Testis (tissue), 3 donors: ENCODE data around the gene CLMN. TPM values are rescaled to one million over a fixed set of nuclear protein-coding genes. Genes with fewer than 3 reads are reported as not detected.

Experiments
- DNase-seq: peaks from one replicate; pipeline ENCODE4 v3.0.0-alpha.2; 2019
- H3K27ac ChIP-seq, 2 donors: fragments of 200-600 bp; sonication (generic); one replicate each; pipeline ENCODE4 v1.5.1; 2019
- H3K27me3 ChIP-seq: fragments of 200-600 bp; sonication (generic); one replicate; pipeline ENCODE4 v1.5.1; 2019
- H3K36me3 ChIP-seq: fragments of 200-600 bp; sonication (generic); one replicate; pipeline ENCODE4 v1.5.1; 2017; ENCODE audit warnings: low read depth; ENCODE audit errors: missing control alignments
- H3K4me1 ChIP-seq: fragments of 200-600 bp; sonication (generic); one replicate; pipeline ENCODE4 v1.5.1; 2019
- H3K4me3 ChIP-seq, 2 donors: fragments of 200-600 bp; sonication (generic); one replicate each; pipeline ENCODE4 v1.5.1; 2017 to 2019
- H3K9me3 ChIP-seq: fragments of 200-600 bp; sonication (generic); one replicate; pipeline ENCODE4 v1.5.1; 2017
- CTCF ChIP-seq, 3 experiments: fragments of 450-650 bp in 2 of 3; fragments of 200-600 bp in 1 of 3; sonication (generic) in 1 of 3; IDR thresholded peaks; one replicate each; pipeline ENCODE4 v1.5.1; 2016 to 2019; ENCODE audit warnings: antibody characterized with exemption in 3 of 3, mild to moderate bottlenecking in 2 of 3, moderate library complexity in 1 of 3
- POLR2A ChIP-seq: fragments of 450-650 bp; IDR thresholded peaks from one replicate; pipeline ENCODE4 v1.6.1; 2017; ENCODE audit warnings: antibody characterized with exemption, mild to moderate bottlenecking, moderate library complexity
- WGBS, 2 donors: methylation state at CpG; one replicate each; pipeline ENCODE4 v1.1.5; 2018; 5-methylcytosine and 5-hydroxymethylcytosine counted together
- intact Hi-C: fragments of 100-400 bp; cut with DNase I; formaldehyde crosslinking; loops from one replicate; pipeline ENCODE4 v1.15.1; 2023; ENCODE audit warnings: low total_unique reads
- polyA plus RNA-seq: library from polyadenylated mRNA; stranded (reverse); fragments of 350-450 nt; fragmentation: Illumina TruSeq; extraction: RNeasy Lipid Tissue Mini Kit (QIAGEN cat#74804); gene quantifications from one replicate; pipeline ENCODE4 v1.2.3, GENCODE V29; 2014; ENCODE audit warnings: low read depth, low replicate concordance; ENCODE audit not compliant: insufficient read depth
- total RNA-seq, 2 donors: library from RNA; depleted of rRNA; stranded (reverse); fragments of >200 nt; gene quantifications; one replicate each; pipeline ENCODE4 v1.2.3, GENCODE V29; 2016

The CLMN gene
- total and polyA plus RNA-seq, 3 donors from 2014 or later, result 35.9 to 134 (median 68.0) TPM

- TF ChIP-seq POLR2A (no peak), CTCF (IDR thresholded peaks at IDR 0.05) (no peak)
- H3K36me3 ChIP-seq, result no peaks in the 10 kb centered on the region
These were observed 121.4 kb downstream of the CLMN start for GRCh38 chr14:95198320-95198719.

GRCh38 chr14:95197551-95197950 lies 122.2 kb downstream of the CLMN start:
- no peak for DNase-seq
- no peak overlapping the region for H3K4me3 ChIP-seq
- H3K36me3 ChIP-seq, result no peaks in the 10 kb centered on the region
- intact Hi-C loops, result no loop called here
- H3K27me3 ChIP-seq, result no peaks in the 10 kb centered on the region
- no peak for TF ChIP-seq CTCF (IDR thresholded peaks at IDR 0.05)
- TF ChIP-seq POLR2A, result no peak
- H3K9me3 ChIP-seq, result no peaks in the 10 kb centered on the region
- H3K27ac ChIP-seq, result no peak overlapping the region
- 89 to 94% methylated on average over 8 of the region's 8 CpGs for WGBS, 2 donors
- H3K4me1 ChIP-seq, result no peaks in the 10 kb centered on the region

More at GRCh38 chr14:95198320-95198719, 121.4 kb downstream of the CLMN start:
- intact Hi-C loops, result no loop called here
- Histone ChIP-seq H3K9me3 (no peaks in the 10 kb centered on the region), H3K27me3 (no peaks in the 10 kb centered on the region), H3K4me1 (no peaks in the 10 kb centered on the region), H3K27ac (no peak overlapping the region), H3K4me3 (no peak overlapping the region)
- no peak for DNase-seq
- WGBS, 2 donors, result 89 to 92% methylated on average over 9 of the region's 9 CpGs

DNA sequence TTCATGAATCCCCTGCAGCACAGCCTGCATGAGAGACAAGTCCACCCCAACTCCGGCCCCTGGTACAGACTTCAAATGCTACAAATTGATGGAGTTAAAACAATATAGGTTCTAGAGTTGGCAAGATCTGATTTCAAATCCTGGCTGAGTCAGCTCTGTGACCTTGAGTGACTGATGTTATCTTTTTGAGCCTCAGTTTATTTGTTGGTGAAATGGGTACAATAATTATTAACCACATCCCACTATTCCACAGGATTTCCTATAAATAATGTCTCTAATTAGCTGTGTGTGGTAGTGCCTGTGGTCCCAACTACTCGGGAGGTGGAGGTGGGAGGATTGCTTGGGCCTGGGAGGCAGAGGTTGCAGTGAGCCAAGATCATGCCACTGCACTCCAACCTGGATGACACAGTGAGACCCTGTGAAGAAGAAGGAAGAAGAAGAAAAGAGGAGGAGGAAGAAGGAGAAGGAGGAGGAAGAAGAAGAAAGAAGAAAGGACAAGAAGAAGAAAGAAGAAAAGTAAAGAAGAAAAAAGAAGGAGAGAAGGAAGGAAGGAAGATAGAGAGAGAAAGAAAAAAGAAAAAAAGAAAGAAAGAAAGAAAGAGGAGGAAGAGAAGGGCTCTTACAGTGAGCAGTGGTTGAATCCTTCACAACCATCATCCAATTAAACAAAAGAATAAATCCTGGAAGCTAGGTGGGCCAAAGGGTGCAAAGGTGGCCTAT lies 122.7 kb downstream of the CLMN start:
- no peaks in the 10 kb centered on the region for H3K27me3 ChIP-seq
- H3K4me1 ChIP-seq, result no peaks in the 10 kb centered on the region
- intact Hi-C loops, result no loop called here
- no peak for DNase-seq
- no peak overlapping the region for H3K4me3 ChIP-seq
- H3K27ac ChIP-seq, result no peak overlapping the region
- no peaks in the 10 kb centered on the region for H3K36me3 ChIP-seq
- 78 to 90% methylated on average over 2 of the region's 2 CpGs for WGBS, 2 donors
- no peaks in the 10 kb centered on the region for H3K9me3 ChIP-seq
- TF ChIP-seq CTCF (IDR thresholded peaks at IDR 0.05) (no peak), POLR2A (no peak)

GRCh38 chr14:95196268-95196667 lies 123.4 kb downstream of the CLMN start:
- H3K9me3 ChIP-seq, result no peaks in the 10 kb centered on the region
- DNase-seq, result no peak

More at GRCh38 chr14:95196268-95196667, 123.4 kb downstream of the CLMN start:
- intact Hi-C loops, result no loop called here
- no peak overlapping the region for H3K27ac ChIP-seq
- H3K4me3 ChIP-seq, result no peak overlapping the region
- 71 to 72% methylated on average over 5 of the region's 5 CpGs for WGBS, 2 donors
- no peaks in the 10 kb centered on the region for H3K27me3 ChIP-seq
- H3K4me1 ChIP-seq, result no peaks in the 10 kb centered on the region
- TF ChIP-seq CTCF (IDR thresholded peaks at IDR 0.05), result no peak
- no peak for TF ChIP-seq POLR2A
- H3K36me3 ChIP-seq, result no peaks in the 10 kb centered on the region
